ENCODE results near the gene SEPTIN6.

The SEPTIN6 gene

GRCh38 chrX:119647552-119648420 lies 45.2 kb downstream of the SEPTIN6 start:
- DNase-seq, result no peak

- no peak for DNase-seq
Measured at GRCh38 chrX:119647089-119647488, 45.9 kb downstream of the SEPTIN6 start.

GRCh38 chrX:119646515-119646914 lies 46.5 kb downstream of the SEPTIN6 start:
- no peak for DNase-seq

GRCh38 chrX:119643696-119644095 lies 49.3 kb downstream of the SEPTIN6 start:
- no peak for DNase-seq

All from NCI-H1436 treated with DMSO at 0.1 percent for 48 hours (cell line).